ENCODE results near the gene ACCSL. TPM values are rescaled to one million over a fixed set of nuclear protein-coding genes. Genes with fewer than 3 reads are reported as not detected.
A peak's percentile ranks its signal among the peaks of the same experiment; 100 is the strongest.

ACCSL gene
- total RNA-seq, 2 donors from 2014 or later, result 0.15 to 0.78 TPM

DNA sequence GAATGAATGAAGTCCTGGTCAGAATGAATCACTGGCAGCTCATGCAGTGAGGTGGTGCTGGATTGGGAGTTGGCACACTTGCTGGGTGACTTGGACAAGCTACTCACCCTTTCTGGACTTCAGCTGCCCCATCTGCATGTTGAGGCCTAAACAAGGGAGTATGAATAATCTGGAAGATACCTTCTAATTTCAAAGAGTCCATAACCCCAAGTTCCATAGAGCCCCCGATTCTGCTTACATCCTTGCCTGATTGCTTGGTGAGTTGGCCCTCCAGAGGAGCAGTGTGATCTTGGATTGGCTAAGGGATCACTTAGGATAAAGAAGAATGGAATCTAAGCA lies 18.3 kb upstream of the ACCSL start:
- Mint-ChIP-seq H3K27me3 (peaks cover 51% of the 10 kb centered on the region), H3K4me3 (no peak overlapping the region), H3K4me1 (no peaks in the 10 kb centered on the region), H3K36me3 (ENCODE audit: low read depth) (peaks cover 5% of the 10 kb centered on the region), H3K27ac (no peak overlapping the region)
- no peak for DNase-seq
- peaks cover 2% of the 10 kb centered on the region for H3K9me3 ChIP-seq (ENCODE audit: control insufficient read depth, low read length, poor library complexity, severe bottlenecking)
- ATAC-seq, result no peak

DNA sequence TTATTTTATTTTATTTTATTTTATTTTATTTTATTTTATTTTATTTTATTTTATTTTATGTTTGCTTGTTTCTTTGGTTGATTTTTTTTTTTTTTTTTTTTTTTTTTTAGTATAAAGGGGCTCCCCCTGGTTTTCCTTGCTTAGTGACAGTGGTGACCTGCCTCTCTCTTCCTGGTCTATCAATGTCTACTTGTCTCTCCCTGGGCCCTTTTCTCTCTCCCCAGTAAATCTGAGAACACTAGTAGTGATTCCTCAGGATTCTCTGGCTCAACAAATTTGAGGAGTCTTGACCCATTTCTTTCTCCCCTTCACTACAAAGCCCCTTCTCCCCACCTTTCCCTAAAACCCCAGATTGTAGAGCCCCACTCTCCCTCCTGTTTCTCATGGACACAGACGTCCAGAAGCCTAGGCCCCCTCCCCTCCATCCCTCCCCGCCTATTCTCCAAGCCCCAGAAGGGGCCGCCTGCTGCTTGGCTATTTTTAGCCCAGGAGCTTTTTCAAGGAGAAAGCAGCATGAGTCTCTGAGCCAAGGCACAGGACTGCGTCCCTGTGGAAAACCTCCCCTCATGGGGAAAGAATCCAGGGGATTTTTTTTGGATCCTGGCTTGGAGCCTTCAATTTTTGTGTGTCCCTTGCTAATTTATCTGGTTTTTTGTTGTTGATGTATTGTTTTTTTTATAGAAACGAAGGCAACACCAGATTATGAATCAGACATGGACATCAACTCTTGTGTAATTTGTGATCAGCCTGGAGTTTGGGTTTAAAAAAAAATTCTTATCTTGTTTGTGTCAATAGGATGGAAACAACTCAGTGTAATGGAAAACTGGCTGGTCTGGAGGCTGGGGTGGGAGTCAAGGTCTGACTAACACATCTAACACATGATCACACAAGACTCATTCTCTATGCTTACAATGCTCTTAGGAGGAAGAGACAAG lies 17.5 kb upstream of the ACCSL start:
- Mint-ChIP-seq H3K27ac (no peak overlapping the region), H3K4me3 (no peak overlapping the region), H3K4me1 (no peaks in the 10 kb centered on the region), H3K36me3 (ENCODE audit: low read depth) (peaks cover 5% of the 10 kb centered on the region), H3K27me3 (peaks cover 58% of the 10 kb centered on the region)
- ATAC-seq (no peak), DNase-seq (no peak)
- peaks cover 2% of the 10 kb centered on the region for H3K9me3 ChIP-seq (ENCODE audit: control insufficient read depth, low read length, poor library complexity, severe bottlenecking)

DNA sequence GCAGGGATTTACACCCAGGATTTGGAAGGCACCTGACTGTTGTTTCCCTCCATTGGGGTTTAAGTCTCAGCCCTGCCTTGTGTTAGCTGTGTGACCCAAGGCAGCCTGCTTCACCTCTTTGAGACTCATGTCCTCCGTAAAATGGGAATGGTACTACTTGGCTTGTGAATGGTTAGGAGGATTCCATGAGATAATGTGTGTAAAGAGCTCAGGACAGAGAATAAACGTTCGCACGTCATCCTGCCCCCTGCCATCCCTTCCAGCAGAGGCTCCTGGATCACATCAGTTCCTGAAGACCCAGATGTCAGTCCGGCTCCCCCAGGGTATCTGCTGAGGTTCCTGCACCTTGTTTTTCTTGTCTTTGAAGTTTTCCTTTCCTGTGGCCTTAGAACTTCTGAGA lies 16.8 kb upstream of the ACCSL start:
- no peaks in the 10 kb centered on the region for H3K4me1 Mint-ChIP-seq
- ATAC-seq, result no peak
- H3K4me3 Mint-ChIP-seq, result no peak overlapping the region
- H3K36me3 Mint-ChIP-seq (ENCODE audit: low read depth), result peaks cover 5% of the 10 kb centered on the region
- no peak overlapping the region for H3K27ac Mint-ChIP-seq
- no peak for DNase-seq
- no peaks in the 10 kb centered on the region for H3K9me3 ChIP-seq (ENCODE audit: control insufficient read depth, low read length, poor library complexity, severe bottlenecking)
- H3K27me3 Mint-ChIP-seq, result peaks cover 60% of the 10 kb centered on the region

DNA sequence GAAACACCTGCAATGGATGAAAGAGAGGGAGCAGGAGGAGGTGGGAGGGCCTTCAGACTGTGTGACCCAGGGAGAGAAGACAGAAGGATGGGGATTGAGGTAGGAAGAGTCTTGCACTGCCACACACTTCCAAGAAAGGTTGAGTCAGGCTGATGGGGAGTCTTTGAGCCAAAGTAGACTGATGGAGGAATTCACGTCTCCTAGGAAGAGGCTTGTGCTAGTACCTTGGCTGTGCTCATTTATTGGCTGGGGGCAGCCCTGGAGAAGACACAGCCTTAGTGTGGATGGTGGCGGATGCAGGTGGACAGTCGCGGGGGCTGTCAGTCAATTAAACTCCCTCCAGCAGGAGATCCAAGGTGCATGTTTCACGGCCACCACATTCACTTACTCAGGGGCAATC lies 16.2 kb upstream of the ACCSL start:
- H3K9me3 ChIP-seq (ENCODE audit: control insufficient read depth, low read length, poor library complexity, severe bottlenecking), result no peaks in the 10 kb centered on the region
- DNase-seq (no peak), ATAC-seq (no peak)

DNA sequence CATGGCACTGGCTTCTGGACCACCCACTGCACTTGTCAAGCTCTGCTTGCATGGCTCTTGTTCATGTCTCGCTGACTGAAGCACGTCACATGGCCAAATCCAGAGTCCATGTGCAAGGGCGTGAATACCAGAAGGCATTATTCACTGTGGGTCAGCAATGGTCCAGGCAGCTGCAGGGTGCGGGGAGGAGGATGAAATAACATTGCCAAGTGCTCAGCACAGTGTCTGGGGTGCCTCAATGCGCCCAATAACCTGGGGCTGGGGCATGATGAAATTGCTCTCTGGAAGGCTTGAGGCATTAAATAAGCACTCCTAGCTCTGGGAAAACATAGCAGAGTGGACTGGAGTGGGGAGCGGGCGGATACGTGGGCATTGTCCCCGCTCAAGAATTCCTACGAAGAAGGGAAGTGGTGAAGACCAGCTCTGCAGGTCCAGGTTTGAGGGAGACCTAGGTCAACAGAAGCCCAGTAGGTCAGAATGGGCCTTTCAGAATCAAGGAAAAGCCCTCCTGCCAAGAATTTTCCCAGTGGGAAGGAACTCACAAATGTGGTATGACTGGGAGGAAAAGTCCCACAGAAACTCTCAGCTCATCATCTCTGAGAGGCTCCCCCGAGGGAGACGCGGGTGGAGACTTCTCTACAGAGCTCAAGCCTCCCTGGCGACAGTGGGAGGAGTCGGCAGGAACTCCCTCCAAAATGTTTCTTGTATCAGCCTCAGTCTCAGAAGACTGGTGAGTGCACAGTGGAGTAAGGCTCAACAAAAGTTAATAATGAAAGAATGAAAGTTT lies 15.3 kb upstream of the ACCSL start:
- ATAC-seq, result no peak
- no peaks in the 10 kb centered on the region for H3K4me1 Mint-ChIP-seq
- DNase-seq, result no peak

More for the DNA sequence above, 16.2 kb upstream of the ACCSL start:
- Mint-ChIP-seq H3K4me3 (no peak overlapping the region), H3K27ac (no peak overlapping the region), H3K27me3 (peaks cover 60% of the 10 kb centered on the region), H3K4me1 (no peaks in the 10 kb centered on the region), H3K36me3 (ENCODE audit: low read depth) (peaks cover 5% of the 10 kb centered on the region)

DNA sequence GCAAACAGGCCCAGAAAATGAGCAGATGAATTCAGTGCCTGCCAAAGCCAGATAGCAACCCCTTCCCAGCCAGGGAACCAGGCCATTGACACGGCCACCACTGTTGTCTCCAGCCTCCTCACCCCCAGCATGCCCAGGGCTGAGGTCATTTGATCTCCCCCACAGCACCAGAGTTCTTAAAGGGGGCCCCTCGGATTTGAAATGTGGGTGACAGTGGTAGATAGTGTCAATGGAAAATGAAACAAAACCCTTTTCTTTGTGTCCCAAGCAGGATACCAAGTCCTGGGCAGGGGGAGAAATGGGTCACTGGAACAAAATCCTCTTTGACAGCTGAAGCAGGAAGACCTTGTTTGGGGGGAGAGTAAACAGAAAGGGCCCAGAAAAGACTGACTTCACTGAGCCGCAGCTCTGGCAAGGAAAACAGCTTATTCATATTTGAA lies 14.3 kb upstream of the ACCSL start:
- Mint-ChIP-seq H3K4me1 (no peaks in the 10 kb centered on the region), H3K36me3 (ENCODE audit: low read depth) (peaks cover 8% of the 10 kb centered on the region), H3K27ac (no peak overlapping the region), H3K27me3 (peaks cover 56% of the 10 kb centered on the region), H3K4me3 (no peak overlapping the region)
- ATAC-seq, result no peak
- no peak for DNase-seq
- no peaks in the 10 kb centered on the region for H3K9me3 ChIP-seq (ENCODE audit: control insufficient read depth, low read length, poor library complexity, severe bottlenecking)

More for the DNA sequence above, 15.3 kb upstream of the ACCSL start:
- H3K9me3 ChIP-seq (ENCODE audit: control insufficient read depth, low read length, poor library complexity, severe bottlenecking), result no peaks in the 10 kb centered on the region
- Mint-ChIP-seq H3K36me3 (ENCODE audit: low read depth) (peaks cover 5% of the 10 kb centered on the region), H3K27me3 (peaks cover 52% of the 10 kb centered on the region), H3K27ac (no peak overlapping the region), H3K4me3 (no peak overlapping the region)

DNA sequence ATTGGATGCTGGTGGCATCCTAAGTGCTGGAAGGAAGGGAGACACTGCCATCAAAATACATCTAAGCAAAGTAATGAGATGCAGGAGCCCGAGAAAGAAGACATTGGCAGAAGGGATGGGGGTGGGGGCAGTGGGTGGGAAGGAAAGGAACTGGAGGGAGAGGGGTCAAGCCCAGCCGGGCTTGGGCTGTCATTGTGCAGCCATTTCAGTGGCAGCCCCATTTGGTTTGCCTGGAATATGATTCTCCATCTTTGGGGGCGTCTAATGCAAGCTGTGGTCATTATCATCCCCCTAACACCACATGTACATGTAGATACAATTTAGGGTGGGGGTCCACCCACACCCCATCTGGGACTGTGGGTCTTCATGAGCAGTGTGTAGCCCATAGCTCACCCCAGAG lies 13.9 kb upstream of the ACCSL start:
- no peaks in the 10 kb centered on the region for H3K4me1 Mint-ChIP-seq
- no peak for ATAC-seq
- no peak overlapping the region for H3K4me3 Mint-ChIP-seq
- H3K9me3 ChIP-seq (ENCODE audit: control insufficient read depth, low read length, poor library complexity, severe bottlenecking), result no peaks in the 10 kb centered on the region
- no peak for DNase-seq
- peaks cover 9% of the 10 kb centered on the region for H3K36me3 Mint-ChIP-seq (ENCODE audit: low read depth)
- H3K27ac Mint-ChIP-seq, result no peak overlapping the region
- H3K27me3 Mint-ChIP-seq, result peaks cover 57% of the 10 kb centered on the region

DNA sequence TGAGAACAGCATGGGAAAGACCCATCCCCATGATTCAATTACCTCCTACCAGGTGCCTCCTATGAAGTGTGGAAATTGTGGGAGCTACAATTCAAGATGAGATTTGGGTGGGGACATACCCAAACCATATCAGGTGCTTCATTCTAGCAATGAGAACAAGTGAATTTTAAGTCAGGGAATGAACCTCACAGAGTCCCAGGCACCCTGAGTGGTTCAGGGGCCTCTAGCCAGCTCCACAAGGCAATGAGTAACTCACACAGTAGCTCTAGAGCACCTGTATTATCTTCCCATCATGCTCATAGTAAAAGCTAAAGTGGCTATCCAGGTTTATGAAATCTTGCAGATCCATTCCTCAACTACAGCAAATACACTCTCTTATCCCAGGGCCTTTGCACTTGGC lies 13.1 kb upstream of the ACCSL start:
- no peak for DNase-seq
- H3K4me3 Mint-ChIP-seq, result no peak overlapping the region
- H3K4me1 Mint-ChIP-seq, result no peaks in the 10 kb centered on the region
- H3K27me3 Mint-ChIP-seq, result peaks cover 54% of the 10 kb centered on the region
- no peak for ATAC-seq
- no peaks in the 10 kb centered on the region for H3K9me3 ChIP-seq (ENCODE audit: control insufficient read depth, low read length, poor library complexity, severe bottlenecking)
- no peak overlapping the region for H3K27ac Mint-ChIP-seq
- H3K36me3 Mint-ChIP-seq (ENCODE audit: low read depth), result peaks cover 7% of the 10 kb centered on the region

DNA sequence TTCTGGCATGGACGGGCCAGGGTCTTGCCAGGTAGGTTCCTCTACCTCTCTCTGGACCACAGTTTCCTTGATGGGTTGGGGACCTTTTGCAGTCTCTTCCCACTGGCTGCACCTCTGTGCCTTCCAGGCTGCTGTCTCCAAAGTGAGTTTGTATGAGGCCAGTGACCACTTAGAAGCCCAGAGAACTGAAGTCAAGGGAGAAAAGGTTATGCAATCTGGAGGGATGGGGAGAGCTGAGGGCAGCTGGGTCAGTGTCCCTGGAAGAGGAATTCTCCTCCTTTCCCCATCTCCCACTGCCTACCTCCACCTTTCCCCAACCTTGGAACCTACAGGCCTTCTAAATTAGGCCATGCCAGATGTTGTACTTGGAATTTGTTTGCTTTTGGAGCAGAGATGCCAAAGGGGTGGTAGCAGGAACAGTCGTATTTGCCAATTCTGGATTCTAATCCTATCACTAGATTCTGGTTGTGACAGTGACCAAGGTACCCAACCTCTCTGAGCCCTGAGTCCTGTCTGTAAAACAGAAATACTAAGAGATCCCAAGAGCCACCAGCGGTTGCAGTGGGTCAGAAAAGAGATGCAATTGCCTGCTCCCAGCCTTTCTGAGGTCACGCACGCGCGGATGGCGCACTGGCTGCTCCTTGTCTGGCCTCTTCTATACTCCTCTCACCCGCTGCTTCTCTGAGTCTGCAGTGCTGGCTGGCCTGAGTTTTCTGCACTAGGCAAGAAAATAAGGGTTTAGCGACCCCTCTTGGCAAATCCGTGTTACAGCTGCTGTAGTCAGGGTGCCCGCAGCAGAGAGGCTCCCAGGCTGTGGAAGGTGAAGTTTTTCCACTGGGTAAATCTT lies 10.7 kb upstream of the ACCSL start:
- ATAC-seq (peak; percentile 64), DNase-seq (no peak)
- no peaks in the 10 kb centered on the region for H3K4me1 Mint-ChIP-seq
- H3K36me3 Mint-ChIP-seq (ENCODE audit: low read depth), result peaks cover 5% of the 10 kb centered on the region
- H3K4me3 Mint-ChIP-seq, result no peak overlapping the region
- H3K9me3 ChIP-seq (ENCODE audit: control insufficient read depth, low read length, poor library complexity, severe bottlenecking), result no peaks in the 10 kb centered on the region
- no peak overlapping the region for H3K27ac Mint-ChIP-seq
- H3K27me3 Mint-ChIP-seq, result peaks cover 38% of the 10 kb centered on the region

DNA sequence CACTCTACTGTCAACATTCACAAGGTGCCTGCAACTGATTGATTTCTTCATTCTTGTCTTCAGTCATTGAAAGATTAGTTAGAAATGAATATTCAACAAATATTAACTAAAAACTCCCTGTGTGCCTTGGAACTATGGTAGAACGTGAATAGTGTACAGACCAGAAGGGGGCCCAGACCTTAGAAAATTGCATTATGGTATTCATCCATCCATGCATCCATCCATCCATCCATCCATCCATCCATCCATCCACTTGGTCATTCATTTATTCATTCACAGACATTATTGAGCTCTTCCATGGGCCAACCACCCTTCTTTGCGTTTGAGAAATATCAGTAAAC lies 10.2 kb upstream of the ACCSL start:
- no peaks in the 10 kb centered on the region for H3K4me1 Mint-ChIP-seq
- H3K4me3 Mint-ChIP-seq, result no peak overlapping the region
- no peak overlapping the region for H3K27ac Mint-ChIP-seq
- H3K36me3 Mint-ChIP-seq (ENCODE audit: low read depth), result peaks cover 5% of the 10 kb centered on the region
- peaks cover 32% of the 10 kb centered on the region for H3K27me3 Mint-ChIP-seq
- no peaks in the 10 kb centered on the region for H3K9me3 ChIP-seq (ENCODE audit: control insufficient read depth, low read length, poor library complexity, severe bottlenecking)
- no peak for ATAC-seq
- no peak for DNase-seq

DNA sequence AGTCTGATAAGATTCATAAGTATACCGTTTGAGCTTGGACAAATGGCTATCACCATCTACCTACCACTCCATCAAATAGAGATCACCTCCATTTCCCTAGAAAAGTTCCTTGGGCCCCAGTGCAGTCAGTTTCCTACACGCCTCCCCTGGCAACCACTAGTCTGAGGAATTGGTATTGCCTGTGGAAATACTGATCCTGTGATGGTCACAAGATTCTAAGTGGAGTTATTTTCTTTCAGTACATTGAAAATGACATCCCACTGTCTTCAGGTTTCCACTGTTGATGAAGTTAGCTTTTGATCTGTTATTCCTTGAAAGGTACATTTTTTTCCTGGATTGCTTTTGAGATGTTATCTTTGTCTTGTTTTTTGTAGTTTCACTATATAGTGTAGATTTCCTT lies 4.6 kb upstream of the ACCSL start:
- ATAC-seq (no peak), DNase-seq (no peak)
- peaks cover 2% of the 10 kb centered on the region for H3K36me3 Mint-ChIP-seq (ENCODE audit: low read depth)
- H3K4me1 Mint-ChIP-seq, result no peaks in the 10 kb centered on the region
- no peak overlapping the region for H3K27ac Mint-ChIP-seq
- H3K27me3 Mint-ChIP-seq, result peaks cover 17% of the 10 kb centered on the region
- H3K9me3 ChIP-seq (ENCODE audit: control insufficient read depth, low read length, poor library complexity, severe bottlenecking), result no peaks in the 10 kb centered on the region
- H3K4me3 Mint-ChIP-seq, result no peak overlapping the region

DNA sequence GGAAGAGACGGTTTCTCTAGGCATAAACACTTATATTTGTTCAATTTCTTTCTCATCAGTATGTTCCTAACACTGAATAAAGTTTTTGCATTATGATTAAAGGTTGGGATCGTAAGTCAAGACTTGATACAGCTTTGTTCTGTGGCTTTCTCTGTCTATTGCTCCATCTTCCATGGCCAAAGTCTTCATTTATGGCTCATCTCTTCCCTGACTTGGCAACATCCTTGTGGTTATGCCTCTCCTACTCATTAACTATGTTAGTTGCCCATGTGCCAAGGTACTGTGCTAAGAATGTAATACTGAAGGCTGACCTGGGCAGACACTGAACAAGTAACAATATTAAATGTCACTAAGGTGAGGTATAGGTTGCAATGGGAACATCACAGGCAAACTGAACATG lies 1.6 kb upstream of the ACCSL start:
- Mint-ChIP-seq H3K36me3 (ENCODE audit: low read depth) (no peaks in the 10 kb centered on the region), H3K27me3 (peaks cover 14% of the 10 kb centered on the region), H3K27ac (no peak overlapping the region), H3K4me1 (no peaks in the 10 kb centered on the region), H3K4me3 (no peak overlapping the region)
- ATAC-seq, result no peak
- no peaks in the 10 kb centered on the region for H3K9me3 ChIP-seq (ENCODE audit: control insufficient read depth, low read length, poor library complexity, severe bottlenecking)
- no peak for DNase-seq

DNA sequence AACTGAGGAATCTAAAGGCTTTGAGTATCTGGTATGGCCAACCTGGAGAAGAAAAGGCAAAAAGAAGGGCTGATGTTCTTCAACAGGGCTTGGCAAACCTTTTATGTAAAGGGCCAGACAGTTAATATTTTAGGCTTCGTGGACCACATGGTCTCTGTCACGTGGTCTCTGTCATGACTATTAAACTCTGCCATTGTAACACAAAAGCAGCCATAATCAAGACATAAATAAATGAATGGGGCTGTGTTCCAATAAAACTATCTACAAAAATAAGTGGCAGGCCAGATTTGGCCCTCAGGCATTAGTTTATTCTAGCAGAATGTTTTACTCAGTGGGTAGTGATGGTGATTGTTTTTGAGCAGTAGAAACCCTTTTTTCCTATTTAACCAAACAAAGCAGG lies 483 bp upstream of the ACCSL start:
- no peaks in the 10 kb centered on the region for H3K36me3 Mint-ChIP-seq (ENCODE audit: low read depth)
- no peak overlapping the region for H3K27ac Mint-ChIP-seq
- DNase-seq (no peak), ATAC-seq (no peak)
- peaks cover 18% of the 10 kb centered on the region for H3K27me3 Mint-ChIP-seq
- no peak overlapping the region for H3K4me3 Mint-ChIP-seq
- H3K4me1 Mint-ChIP-seq, result no peaks in the 10 kb centered on the region
- H3K9me3 ChIP-seq (ENCODE audit: control insufficient read depth, low read length, poor library complexity, severe bottlenecking), result no peaks in the 10 kb centered on the region

All from T-helper 17 cell (primary cell).